GM19239 (cell line): ENCODE data around the gene PTPRN2.
"Not testable (repeated sequence)": the region's sequence is repeated elsewhere in the genome, so short reads cannot be mapped to it uniquely, and the experiment has no call there.

Source experiments
- DNase-seq: peaks from one replicate; pipeline ENCODE4 v3.0.0; 2011; ENCODE audit warnings: low spot score; ENCODE audit not compliant: insufficient read length
- FAIRE-seq: peaks from 2 replicates; lab custom pipeline; 2011; peaks lifted over from hg19 to GRCh38; lab: Jason Lieb, UNC

PTPRN2 gene

DNA sequence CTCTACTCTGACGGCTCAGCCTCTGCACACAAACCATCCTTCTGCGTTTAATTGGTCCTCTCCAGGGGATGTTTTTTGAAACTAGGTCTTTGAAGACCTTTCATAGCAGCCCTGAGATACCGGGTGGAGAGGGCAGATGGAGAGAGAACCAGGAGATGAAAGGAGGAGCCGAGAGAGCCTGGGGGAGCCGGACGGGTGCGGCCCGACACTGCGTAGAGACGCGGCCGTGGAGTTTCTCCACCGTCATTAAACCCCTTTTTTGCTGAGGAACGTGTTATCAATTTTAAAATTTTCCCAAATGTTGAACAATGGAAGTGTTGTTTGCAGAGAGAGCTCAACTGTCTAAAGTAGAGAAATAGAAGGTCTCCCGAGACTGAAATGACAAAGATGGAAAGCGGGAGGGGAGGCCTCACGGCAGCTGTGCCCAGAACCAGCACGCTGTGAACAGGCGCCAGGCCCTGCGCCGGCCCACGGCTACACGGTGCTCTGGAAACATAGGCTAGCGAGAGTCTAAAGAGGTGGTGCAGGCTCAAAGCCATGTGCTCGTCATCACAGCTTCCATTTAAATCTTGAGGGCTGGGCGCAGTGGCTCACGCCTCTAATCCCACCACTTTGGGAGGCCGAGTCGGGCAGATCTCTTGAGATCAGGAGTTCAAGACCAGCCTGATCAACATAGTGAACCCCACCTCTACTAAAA, 307.0 kb downstream of the PTPRN2 start:
- DNase-seq (no peak), FAIRE-seq (no peak)

DNA sequence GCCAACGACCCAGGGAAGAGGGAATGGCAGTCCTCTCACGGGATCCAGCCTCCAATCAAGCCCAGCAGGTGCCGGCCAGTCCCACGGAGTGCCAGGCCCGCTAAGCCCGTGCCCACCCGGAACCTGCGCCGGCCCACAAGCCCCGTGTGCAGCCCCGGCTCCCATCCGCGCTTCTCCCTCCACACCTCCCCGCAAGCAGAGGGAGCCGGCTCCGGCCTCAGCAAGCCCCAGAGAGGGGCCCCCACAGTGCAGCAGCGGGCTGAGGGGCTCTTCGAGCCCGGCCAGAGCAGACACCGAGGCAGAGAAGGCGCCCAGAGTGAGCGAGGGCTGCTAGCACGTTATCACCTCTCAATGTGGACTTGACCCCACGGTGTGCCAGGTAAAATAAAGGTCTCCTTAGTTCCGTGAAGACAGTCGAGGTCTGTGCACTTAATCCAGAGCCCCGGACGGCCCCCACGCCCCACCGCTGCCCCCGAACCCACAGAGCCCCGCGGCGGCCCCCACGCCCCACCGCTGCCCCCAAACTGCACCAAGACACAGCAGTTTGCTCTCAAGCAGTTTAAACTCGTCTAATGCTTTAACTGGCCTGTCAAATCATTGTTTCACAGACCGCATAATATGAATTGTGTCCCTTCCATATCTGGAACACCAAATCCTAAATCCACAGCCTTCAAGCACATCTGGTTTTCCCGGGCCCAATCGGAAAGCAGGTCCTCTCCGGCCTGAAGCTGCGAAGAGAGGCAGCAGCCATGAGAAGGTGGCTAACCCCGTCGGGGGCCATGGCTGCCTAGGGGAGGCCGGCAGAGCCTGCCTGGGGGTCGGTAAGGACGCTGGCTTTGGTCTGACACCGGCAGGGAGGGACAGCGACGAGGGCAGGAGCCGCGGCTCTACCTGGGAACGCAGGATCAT, 307.8 kb downstream of the PTPRN2 start:
- DNase-seq, result no peak
- FAIRE-seq, result no peak

DNA sequence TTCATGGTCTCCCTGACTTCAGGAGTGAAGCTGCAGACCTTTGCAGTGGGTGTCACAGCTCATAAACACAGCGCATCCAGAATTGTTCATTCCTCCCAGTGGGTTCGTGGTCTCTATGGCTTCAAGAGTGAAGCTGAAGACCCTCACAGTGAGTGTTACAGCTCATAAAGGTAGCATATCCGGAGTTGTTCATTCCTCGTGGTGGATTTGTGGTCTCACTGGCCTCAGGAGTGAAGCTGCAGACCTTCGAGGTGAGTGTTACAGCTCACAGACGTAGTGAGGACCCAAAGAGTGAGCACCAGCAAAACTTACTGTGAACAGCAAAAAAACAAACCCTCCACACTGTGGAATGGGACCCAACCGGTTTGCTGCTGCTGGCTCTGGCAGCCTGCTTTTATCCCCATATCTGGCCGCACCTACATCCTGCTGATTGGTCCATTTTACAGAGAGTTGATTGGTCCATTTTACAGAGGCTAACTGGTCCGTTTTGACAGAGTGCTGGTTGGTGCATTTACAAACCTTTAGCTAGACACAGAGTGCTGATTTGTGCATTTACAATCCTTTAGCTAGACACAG, 308.8 kb downstream of the PTPRN2 start:
- no peak for FAIRE-seq

DNA sequence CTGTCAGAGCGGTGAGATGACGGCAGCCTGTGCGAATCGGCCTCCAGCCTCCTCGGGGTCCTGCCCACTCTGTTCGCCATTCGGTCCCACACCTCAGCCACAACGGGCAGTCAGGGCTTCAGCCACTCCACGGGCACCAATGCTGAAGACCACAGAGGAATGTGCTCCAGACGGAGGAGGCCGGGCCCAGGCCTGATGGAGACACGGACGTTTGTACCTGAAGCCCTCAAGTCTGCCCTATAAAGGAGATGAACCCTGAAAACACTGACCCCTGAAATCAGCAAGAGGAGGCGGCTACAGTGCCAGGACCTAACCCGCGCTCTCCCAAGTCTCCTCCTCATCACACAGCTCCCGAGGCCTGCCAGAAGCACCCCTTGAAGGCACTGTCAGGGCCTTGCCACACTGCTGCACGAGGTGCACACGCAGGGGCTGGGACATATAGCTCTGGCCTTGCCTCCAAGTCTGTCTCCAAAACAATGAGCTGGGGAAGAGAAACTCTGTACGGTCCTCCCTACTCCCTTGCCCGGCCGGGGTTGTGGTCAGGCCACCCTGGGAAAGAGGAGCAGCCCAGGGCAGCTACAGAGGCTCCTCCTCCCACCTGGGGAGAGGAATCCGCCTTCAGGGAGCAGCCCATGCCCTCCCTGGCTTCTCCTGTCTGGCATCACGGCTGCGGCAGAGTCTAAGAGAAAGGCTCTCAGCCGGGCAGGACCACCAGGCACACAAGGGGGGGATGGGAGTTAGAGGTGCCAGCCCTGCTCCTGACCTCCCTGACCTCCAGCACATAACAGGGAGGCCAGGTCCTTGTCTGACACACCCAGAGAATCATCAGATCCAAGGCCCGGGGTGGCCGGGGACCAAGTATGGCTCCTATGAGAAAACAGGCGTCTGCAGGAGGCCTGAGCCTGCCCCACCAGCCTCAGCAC, 310.1 kb downstream of the PTPRN2 start:
- DNase-seq (no peak), FAIRE-seq (no peak)

More for the DNA sequence above, 308.8 kb downstream of the PTPRN2 start:
- no peak for DNase-seq

DNA sequence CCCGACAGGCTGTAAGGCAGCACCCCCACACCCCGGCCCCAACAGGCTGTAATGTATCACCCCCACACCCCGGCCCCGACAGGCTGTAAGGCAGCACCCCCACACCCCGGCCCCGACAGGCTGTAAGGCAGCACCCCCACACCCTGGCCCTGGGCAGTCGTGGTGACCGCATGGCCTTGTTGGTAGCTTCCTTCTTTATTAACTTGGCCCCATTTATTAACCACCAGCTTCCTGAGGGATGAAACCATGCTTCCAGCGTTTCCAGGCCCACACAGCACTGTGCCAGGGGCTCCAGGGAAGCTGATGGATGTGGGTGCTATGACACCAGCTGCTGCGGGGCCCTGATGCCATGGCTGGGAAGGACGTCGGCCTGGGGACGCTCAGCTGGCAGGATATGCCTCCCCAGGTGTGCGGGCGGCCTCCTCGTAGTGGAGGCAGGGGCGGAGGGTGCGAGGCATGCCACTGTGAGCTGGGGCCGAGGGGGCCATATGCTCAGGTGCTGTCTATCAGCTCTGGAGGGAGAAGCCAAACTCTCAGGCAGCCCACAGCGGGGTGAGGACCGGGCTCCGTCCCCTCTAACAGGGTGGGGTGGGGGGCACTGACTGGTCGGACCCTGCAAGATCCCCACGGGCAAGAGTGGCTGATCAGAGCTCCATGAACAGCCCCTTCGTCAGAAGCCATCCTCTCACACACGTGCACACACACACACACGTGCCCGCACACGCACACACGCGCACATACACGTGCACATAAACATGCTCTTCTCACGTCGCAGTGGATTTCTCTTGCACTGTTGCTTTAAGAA, 311.0 kb downstream of the PTPRN2 start:
- FAIRE-seq, result no peak
- DNase-seq, result no peak

DNA sequence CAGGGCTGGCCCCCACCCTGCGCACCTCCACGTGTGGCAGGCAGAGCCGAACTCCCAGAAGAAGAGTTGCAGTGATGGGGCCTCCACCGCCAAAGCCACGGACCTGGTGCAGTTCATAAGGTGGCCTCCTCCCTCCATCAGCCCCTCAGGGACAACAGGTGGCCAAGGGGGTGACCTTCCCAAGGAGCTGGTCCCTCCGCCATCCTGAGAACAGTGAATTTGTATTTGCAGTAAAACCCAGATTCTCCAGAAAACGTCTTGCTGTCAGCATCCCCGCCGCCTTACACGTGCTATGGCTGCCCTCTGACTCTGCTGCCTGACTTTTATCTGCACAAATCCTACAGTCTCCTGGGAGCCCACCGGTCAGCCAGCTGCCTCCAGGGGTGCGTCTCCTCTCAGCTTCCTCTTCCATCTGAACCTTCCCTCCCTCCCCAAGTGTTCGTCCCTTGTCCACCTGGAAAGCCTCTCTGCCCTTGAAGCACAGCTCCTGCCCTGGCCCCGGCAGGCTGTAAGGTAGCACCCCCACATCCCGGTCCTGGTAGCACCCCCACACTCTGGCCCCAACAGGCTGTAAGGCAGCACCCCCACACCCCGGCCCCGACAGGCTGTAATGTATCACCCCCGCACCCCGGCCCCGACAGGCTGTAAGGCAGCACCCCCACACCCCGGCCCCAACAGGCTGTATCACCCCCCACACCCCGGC, 311.8 kb downstream of the PTPRN2 start:
- no peak for FAIRE-seq
- DNase-seq, result no peak

DNA sequence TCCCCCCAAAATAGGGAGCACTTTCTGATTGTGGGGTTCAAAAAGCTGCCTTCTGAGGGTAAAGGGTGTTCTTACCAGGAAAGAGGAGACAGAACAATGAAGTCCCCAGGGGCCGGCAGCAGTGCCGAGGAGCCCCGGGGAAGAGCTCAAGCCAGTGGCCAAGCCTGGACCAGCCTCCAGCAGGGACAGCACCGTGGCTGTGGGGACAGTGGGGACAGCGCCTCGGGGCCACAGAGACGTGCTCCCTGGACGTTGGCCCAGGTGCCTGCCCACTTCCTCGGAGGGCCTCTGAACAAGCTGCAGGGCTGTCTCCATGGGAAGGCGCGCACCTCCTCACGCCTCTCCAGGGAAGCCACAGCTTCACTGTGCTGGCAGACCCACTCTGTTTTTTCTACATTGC, 312.6 kb downstream of the PTPRN2 start:
- DNase-seq (no peak), FAIRE-seq (no peak)

DNA sequence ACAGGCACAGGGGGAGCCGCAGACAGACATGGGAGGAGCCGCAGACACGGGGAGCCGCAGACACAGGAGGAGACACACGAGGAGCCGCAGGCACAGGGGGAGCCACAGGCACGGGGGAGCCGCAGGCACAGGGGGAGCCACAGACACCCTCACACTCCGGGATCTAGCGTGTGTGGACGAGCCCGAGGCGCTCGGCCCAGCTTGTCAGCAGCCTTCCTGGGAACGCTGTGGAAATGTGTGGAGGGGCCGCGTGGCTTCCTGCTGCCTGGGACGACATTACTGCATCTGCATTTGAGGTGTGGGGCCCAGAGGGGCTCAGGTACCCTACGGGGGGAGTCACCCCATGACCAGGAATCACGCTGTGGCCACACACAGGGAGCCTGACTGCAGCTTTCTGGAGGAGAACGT, 313.2 kb downstream of the PTPRN2 start:
- no peak for FAIRE-seq

DNA sequence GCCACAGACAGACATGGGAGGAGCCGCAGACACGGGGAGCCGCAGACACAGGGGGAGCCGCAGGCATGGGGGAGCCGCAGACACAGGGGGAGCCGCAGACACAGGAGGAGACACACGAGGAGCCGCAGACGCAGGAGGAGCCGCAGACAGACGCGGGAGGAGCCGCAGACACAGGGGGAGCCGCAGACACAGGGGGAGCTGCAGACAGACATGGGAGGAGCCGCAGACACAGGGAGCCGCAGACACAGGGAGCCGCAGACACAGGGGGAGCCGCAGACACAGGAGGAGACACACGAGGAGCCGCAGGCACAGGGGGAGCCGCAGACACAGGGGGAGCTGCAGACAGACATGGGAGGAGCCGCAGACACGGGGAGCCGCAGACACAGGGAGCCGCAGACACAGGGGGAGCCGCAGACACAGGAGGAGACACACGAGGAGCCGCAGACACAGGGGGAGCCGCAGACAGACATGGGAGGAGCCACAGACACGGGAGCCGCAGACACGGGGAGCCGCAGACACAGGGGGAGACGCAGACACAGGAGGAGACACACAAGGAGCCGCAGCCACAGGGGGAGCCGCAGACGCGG, 313.8 kb downstream of the PTPRN2 start:
- FAIRE-seq, DNase-seq: not testable (repeated sequence)

More for the DNA sequence above, 313.2 kb downstream of the PTPRN2 start:
- no peak for DNase-seq

DNA sequence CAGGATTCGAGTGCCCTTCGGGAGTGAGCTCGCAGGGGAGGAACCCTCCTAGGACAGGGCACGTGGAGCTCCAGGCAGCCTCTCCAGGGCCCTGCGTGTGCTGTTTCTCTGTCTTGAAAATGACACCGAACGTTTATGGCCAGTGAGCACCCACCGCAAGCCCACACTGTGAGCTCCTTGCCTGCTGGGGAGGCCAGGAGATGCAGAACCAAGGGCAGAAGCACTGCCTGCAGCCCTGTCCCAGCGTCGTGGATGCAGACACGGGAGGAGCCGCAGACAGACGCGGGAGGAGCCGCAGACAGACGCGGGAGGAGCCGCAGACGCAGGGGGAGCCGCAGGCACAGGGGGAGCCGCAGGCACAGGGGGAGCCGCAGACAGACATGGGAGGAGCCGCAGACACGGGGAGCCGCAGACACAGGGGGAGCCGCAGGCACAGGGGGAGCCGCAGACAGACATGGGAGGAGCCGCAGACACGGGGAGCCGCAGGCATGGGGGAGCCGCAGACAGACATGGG, 314.4 kb downstream of the PTPRN2 start:
- FAIRE-seq, result no peak

DNA sequence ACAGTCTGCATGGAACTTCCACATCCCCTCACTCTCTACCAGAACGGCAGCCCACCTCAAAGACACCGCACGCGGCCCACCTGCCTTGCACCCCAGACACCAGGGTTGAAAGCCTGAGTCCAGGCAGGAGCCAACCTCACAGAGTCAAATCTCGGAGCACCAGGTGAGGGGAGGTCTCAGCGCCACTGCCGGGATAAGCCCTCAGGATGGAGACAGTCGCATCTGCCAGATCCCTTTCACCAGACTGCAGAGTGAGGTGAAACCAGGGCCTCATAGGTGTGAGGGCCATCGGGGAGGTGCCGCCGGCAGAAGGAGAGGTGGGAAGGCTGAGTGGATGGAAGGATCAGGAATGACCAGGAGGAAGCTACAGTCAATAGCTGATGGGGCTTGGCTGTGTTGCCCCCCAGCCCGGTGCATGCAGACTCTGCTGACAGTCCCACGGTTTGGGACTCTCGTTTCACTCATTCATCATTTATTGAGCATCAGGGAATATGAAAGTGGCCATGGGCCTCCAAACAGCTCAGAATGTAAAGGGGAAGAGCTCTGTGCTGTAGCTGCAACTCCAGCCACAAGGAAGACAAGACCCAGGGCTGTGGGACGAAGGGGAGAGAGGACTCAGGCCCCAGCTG, 315.0 kb downstream of the PTPRN2 start:
- no peak for FAIRE-seq

More for the DNA sequence above, 314.4 kb downstream of the PTPRN2 start:
- no peak for DNase-seq

DNA sequence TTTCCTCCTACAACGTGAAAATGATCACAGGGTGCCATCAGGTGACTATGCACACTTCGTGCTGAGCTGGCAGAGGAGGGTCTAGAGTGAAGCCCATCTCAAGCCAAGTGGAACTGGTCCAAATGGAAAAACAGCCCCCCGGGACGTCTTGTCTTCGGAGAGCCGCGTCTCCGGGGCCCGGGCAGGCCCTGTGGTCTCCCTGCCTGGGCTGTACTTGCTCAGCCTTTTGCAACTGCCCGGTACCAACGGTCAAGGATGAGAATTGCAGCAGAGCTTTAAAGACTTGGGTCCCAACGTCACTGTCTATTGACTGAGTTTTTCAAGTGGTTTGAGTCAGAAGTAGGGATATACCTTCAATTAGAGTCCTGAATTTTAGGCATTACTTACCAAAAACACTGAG, 315.5 kb downstream of the PTPRN2 start:
- DNase-seq (no peak), FAIRE-seq (no peak)

More for the DNA sequence above, 315.0 kb downstream of the PTPRN2 start:
- DNase-seq, result no peak

DNA sequence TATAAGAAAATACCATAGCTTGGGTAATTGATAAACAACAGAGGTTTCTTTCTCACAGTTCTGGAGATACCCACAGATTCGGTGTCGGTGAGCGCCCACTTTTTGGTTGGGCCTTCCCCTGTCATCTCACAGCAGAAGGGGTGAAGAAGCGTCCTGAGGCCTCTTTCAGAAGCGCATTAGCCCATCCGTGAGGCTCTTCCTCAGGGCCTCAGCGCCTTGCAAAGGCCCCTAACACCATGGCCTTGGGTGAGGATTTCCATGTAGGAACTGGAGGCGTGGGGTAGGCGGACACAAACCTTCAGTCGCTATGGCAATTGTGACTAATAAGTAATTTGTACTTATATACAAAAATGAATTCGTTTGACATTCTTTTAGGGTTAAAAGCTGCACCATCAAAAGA, 316.0 kb downstream of the PTPRN2 start:
- DNase-seq (no peak), FAIRE-seq (no peak)

DNA sequence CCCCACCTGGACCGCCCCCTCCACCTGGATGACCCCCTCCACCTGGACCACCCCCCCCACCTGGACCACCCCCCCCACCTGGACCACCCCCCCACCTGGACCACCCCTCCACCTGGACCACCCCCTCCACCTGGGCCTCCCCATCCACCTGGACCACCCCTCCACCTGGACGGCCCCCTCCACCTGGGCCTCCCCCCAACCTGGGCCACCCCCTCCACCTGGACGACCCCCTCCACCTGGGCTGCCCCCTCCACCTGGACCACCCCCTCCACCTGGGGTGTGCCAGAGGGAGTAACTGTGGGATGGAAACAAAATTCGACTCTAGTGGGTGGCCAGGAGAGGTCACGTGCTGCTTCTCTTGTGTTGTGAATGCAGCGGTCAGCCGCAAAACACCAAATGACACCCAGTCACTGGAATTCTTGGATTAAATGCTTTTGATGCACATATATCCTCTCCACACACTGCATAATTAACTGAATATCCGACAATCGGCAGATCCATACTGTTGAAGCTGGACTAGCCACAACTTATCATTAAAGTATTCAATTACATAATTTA, 316.7 kb downstream of the PTPRN2 start:
- no peak for DNase-seq
- no peak for FAIRE-seq

DNA sequence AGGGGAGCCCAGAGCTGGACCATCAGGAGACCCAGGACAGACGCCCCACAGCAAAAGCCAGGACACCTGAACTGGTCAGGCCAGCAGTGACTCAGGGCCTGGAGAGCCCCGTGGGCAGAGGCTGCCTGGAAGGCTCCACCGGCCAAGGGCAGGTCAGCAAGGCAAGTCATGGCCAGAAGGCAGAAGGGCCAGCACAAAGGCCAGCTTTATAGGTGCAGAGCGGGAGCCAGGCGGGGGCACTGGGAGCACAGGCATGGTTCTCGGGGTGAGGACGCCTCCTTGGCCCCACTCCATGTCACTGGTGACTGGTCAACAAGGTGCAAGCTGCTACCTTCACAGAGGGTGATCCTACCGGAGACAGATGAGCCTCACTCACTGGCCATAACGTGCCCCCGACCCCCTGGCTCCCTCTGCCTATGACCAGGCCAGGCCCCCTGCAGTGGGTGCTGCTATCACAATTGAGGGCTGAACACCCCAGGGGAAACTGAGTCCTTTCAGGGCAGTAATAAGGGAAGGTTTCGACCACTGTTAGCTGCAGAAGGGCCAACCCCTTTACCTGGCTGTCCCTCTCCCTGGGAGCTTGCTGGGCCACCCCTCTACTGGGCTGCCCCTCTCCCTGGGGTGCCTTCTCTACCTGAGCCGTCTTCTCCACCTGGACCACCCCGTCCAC, 317.4 kb downstream of the PTPRN2 start:
- FAIRE-seq (no peak), DNase-seq (no peak)

DNA sequence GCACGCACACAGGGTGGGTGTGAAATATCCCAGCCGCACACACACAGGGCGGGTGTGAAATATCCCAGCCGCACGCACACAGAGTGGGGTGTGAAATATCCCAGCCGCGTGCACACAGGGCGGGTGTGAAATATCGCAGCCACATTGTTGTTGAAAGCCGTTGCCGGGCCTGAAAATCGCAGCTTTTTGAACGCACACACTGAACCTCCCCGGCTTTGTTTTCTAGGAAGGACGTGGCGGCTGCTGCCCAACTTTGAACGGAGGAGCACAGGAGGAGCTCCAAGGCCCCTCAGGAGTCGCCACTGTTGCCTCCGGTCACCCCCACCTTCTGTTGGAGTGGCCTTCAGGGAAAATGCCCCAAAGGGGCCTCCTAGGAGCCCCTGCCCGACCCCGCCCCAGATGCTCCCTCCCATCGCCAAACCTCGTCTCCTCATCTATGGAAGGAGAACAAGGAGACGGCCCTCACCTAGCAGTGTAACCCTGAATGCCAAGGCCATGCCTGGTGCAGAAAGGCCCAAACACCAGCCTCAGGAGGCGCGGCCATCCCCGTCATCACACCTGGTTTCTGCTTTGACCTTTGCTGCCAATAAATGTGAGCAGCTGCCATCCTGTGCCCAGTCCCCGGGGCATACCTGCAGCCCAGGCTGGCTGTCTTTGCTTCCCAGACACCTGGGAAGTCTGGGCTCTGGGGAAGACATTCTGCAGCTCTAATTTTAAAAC, 318.6 kb downstream of the PTPRN2 start:
- FAIRE-seq (no peak), DNase-seq (no peak)
